HepG2 (cell line): ENCODE data around the gene LACTBL1.
"Not testable (repeated sequence)": the region's sequence is repeated elsewhere in the genome, so short reads cannot be mapped to it uniquely, and the experiment has no call there.

Experiments used
- CBX1 ChIP-seq: IDR thresholded peaks from one replicate; pipeline ENCODE4 v1.6.1; 2016; ENCODE audit warnings: antibody characterized with exemption, low read depth
- CHD4 ChIP-seq: fragments of 200-600 bp; sonication (generic); IDR thresholded peaks from 2 replicates; pipeline ENCODE4 v1.7.0; 2017; ENCODE audit warnings: mild to moderate bottlenecking, low read length, borderline replicate concordance
- NFIB ChIP-seq: sonication (generic); formaldehyde crosslinking; IDR thresholded peaks from 2 replicates; pipeline ENCODE4 v1.9.0; 2021; ENCODE audit warnings: missing genetic modification reagents, mild to moderate bottlenecking, borderline replicate concordance
- POLR2AphosphoS5 ChIP-seq: IDR thresholded peaks from 2 replicates; pipeline ENCODE4 v1.6.1; 2012; ENCODE audit warnings: low read depth, low read length
- RBAK ChIP-seq: sonication (generic); formaldehyde crosslinking; IDR thresholded peaks from 2 replicates; pipeline ENCODE4 v1.5.1; 2020; ENCODE audit warnings: mild to moderate bottlenecking, missing genetic modification reagents
- ZNF598 ChIP-seq: sonication (generic); formaldehyde crosslinking; IDR thresholded peaks from 2 replicates; pipeline ENCODE4 v1.5.1; 2020; ENCODE audit warnings: mild to moderate bottlenecking, missing genetic modification reagents, borderline replicate concordance
- ZNF629 ChIP-seq: sonication (generic); formaldehyde crosslinking; conservative IDR thresholded peaks from 2 replicates; pipeline ENCODE4 v1.5.0; 2020; ENCODE audit warnings: missing genetic modification reagents
- TF ChIP-seq, protein P1 (sequence below): sonication (generic); formaldehyde crosslinking; IDR thresholded peaks from 2 replicates; pipeline ENCODE4 v1.9.0; 2022; ENCODE audit warnings: missing genetic modification reagents, mild to moderate bottlenecking, borderline replicate concordance
- TF ChIP-seq, protein P2 (sequence below): sonication (generic); formaldehyde crosslinking; IDR thresholded peaks from 2 replicates; pipeline ENCODE4 v1.5.0; 2020; ENCODE audit warnings: mild to moderate bottlenecking, missing genetic modification reagents, moderate library complexity

DNA sequence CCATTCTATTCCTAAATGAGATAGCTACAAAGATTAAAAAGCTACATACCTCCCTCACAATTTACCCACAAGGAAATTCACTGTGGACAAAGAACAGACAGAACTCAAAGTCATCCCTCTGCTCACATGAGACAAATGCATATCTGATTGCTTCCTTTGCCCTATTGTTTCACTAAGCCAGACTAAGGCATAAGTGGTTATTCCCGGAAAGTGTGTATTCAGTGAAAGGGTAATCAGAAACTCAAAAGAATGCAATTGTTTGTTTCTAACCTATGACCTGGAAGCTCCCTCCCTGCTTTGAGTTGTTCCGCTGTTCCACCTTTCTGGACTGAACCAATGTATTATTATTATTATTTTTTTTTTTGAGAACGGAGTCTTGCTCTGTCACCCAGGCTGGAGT is 32.1 kb upstream of the LACTBL1 start:
- TF ChIP-seq ZNF629 (CRISPR knock-in tag); POLR2AphosphoS5; RBAK (CRISPR knock-in tag); CHD4; NFIB (CRISPR knock-in tag); ZNF598; CBX1: not testable (repeated sequence)
- TF ChIP-seq, protein P1, sequence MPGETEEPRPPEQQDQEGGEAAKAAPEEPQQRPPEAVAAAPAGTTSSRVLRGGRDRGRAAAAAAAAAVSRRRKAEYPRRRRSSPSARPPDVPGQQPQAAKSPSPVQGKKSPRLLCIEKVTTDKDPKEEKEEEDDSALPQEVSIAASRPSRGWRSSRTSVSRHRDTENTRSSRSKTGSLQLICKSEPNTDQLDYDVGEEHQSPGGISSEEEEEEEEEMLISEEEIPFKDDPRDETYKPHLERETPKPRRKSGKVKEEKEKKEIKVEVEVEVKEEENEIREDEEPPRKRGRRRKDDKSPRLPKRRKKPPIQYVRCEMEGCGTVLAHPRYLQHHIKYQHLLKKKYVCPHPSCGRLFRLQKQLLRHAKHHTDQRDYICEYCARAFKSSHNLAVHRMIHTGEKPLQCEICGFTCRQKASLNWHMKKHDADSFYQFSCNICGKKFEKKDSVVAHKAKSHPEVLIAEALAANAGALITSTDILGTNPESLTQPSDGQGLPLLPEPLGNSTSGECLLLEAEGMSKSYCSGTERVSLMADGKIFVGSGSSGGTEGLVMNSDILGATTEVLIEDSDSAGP (CRISPR knock-in tag) = not testable (repeated sequence)
- TF ChIP-seq, protein P2, sequence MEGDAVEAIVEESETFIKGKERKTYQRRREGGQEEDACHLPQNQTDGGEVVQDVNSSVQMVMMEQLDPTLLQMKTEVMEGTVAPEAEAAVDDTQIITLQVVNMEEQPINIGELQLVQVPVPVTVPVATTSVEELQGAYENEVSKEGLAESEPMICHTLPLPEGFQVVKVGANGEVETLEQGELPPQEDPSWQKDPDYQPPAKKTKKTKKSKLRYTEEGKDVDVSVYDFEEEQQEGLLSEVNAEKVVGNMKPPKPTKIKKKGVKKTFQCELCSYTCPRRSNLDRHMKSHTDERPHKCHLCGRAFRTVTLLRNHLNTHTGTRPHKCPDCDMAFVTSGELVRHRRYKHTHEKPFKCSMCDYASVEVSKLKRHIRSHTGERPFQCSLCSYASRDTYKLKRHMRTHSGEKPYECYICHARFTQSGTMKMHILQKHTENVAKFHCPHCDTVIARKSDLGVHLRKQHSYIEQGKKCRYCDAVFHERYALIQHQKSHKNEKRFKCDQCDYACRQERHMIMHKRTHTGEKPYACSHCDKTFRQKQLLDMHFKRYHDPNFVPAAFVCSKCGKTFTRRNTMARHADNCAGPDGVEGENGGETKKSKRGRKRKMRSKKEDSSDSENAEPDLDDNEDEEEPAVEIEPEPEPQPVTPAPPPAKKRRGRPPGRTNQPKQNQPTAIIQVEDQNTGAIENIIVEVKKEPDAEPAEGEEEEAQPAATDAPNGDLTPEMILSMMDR (CRISPR knock-in tag) = not testable (repeated sequence)
